Measurements from ENCODE around the gene PRKN. TPM values are rescaled to one million over a fixed set of nuclear protein-coding genes. Genes with fewer than 3 reads are reported as not detected.

Gene PRKN
- total and polyA plus RNA-seq, 9 of the 15 experiments (the other 6 are each of a cell fraction or from before 2014, with no cell fraction given) = 0.03 to 0.96 (median 0.15) TPM; not detected in 2

DNA sequence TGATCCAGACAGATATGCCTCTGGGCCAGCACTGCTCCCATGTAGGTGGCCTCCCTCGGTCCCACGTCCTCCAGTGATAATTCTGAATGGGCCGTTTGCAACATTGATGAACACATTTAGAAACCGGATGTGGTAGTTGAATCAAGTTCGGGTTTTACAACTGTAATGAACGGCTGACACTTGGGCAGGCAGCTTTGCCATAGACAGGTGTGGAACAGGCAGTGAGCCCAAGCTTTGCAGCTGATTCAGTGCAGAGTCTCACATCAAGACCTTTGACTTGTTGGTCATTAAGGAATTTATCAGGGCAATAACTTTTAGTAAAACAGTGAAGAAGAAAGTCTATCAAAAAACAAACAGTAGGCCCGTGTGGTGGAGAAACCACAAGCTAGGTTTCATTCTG, 987.1 kb downstream of the PRKN start (continued):
- TF ChIP-seq BRD9 (IDR thresholded peaks at IDR 0.05; ENCODE audit: low read depth, partially characterized antibody) (no peak), MTF1 (CRISPR knock-in tag; IDR thresholded peaks at IDR 0.05; ENCODE audit: borderline replicate concordance) (no peak), SLC30A9 (CRISPR knock-in tag; IDR thresholded peaks at IDR 0.05) (no peak)
- TF ChIP-seq, protein P1, sequence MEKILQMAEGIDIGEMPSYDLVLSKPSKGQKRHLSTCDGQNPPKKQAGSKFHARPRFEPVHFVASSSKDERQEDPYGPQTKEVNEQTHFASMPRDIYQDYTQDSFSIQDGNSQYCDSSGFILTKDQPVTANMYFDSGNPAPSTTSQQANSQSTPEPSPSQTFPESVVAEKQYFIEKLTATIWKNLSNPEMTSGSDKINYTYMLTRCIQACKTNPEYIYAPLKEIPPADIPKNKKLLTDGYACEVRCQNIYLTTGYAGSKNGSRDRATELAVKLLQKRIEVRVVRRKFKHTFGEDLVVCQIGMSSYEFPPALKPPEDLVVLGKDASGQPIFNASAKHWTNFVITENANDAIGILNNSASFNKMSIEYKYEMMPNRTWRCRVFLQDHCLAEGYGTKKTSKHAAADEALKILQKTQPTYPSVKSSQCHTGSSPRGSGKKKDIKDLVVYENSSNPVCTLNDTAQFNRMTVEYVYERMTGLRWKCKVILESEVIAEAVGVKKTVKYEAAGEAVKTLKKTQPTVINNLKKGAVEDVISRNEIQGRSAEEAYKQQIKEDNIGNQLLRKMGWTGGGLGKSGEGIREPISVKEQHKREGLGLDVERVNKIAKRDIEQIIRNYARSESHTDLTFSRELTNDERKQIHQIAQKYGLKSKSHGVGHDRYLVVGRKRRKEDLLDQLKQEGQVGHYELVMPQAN (IDR thresholded peaks at IDR 0.05; ENCODE audit: borderline replicate concordance) = no peak

DNA sequence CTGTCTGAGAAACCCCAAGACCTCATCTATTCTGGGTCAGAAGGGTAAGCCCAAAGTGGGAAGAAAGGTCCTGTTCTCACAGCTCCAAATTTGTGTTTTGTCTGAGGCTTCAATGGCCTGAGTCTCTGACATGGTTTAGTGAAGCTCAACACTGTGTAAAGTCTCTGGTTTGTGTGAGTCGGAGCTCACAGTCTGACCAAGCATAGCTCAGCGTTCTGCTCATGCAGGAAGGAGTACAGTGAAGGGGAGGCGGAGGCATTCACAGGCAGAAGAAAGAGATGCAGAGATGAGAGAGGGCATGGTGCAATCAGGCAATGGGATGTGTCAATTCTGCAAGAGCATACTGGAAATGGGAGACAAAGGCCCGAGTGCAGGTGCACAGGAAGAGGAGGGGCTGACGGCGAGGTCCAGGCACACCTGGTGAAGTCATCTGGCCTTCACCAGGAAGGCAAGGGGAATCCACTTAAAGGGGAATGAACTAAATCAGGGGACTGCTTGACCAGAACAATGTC, 990.7 kb downstream of the PRKN start:
- no peaks in the 10 kb centered on the region for H3K9me3 ChIP-seq (replicated peaks; ENCODE audit: control insufficient read depth, insufficient read depth, low read depth, low read length)
- H3K27ac ChIP-seq (ENCODE audit: extremely low read depth, low read depth, low read length) = no peak overlapping the region

More for the DNA sequence above, 990.7 kb downstream of the PRKN start:
- Histone ChIP-seq H3K36me3 (ENCODE audit: control insufficient read depth, insufficient read depth, low read length) (no peaks in the 10 kb centered on the region), H4K20me1 (replicated peaks; ENCODE audit: control insufficient read depth, insufficient read depth, low read length) (no peaks in the 10 kb centered on the region), H3K4me1 (replicated peaks in 1 of 2; ENCODE audit: control insufficient read depth in 2 of 2, insufficient read depth in 2 of 2, low read length in 2 of 2) (no peaks in the 10 kb centered on the region), H2AFZ (ENCODE audit: low read depth, low read length) (no peak overlapping the region), H3K79me2 (ENCODE audit: control insufficient read depth, insufficient read depth, low read length) (no peaks in the 10 kb centered on the region), H3K27me3 (ENCODE audit: control insufficient read depth in 2 of 2, insufficient read depth in 2 of 2, low read length in 2 of 2) (peaks cover 0 to 6% of the 10 kb centered on the region in 2 experiments; a peak in 2 of 5 replicates), H3K4me3 (no peak overlapping the region), H3K9ac (ENCODE audit: insufficient read depth in 1 of 2, low read depth in 2 of 2, low read length in 2 of 2) (no peak overlapping the region), H3K4me2 (ENCODE audit: insufficient read depth, low read length) (no peak overlapping the region), H3K9me1 (ENCODE audit: control insufficient read depth, insufficient read depth, low read length) (no peaks in the 10 kb centered on the region)
- no peak for DNase-seq (ENCODE audit: extremely low read depth in 1 of 4, low spot score in 3 of 4)
- TF ChIP-seq, protein P2, sequence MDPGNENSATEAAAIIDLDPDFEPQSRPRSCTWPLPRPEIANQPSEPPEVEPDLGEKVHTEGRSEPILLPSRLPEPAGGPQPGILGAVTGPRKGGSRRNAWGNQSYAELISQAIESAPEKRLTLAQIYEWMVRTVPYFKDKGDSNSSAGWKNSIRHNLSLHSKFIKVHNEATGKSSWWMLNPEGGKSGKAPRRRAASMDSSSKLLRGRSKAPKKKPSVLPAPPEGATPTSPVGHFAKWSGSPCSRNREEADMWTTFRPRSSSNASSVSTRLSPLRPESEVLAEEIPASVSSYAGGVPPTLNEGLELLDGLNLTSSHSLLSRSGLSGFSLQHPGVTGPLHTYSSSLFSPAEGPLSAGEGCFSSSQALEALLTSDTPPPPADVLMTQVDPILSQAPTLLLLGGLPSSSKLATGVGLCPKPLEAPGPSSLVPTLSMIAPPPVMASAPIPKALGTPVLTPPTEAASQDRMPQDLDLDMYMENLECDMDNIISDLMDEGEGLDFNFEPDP (CRISPR knock-in tag; IDR thresholded peaks at IDR 0.05) = no peak
- no peak for TF ChIP-seq BCL6 (CRISPR knock-in tag; IDR thresholded peaks at IDR 0.05)
- TF ChIP-seq, protein P3, sequence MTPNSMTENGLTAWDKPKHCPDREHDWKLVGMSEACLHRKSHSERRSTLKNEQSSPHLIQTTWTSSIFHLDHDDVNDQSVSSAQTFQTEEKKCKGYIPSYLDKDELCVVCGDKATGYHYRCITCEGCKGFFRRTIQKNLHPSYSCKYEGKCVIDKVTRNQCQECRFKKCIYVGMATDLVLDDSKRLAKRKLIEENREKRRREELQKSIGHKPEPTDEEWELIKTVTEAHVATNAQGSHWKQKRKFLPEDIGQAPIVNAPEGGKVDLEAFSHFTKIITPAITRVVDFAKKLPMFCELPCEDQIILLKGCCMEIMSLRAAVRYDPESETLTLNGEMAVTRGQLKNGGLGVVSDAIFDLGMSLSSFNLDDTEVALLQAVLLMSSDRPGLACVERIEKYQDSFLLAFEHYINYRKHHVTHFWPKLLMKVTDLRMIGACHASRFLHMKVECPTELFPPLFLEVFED (CRISPR knock-in tag; conservative IDR thresholded peaks at IDR 0.05) = no peak
- 1% methylated on average over 6 of the region's 6 CpGs for WGBS (ENCODE audit: insufficient coverage, low coverage, missing lambda C conversion rate)
- ChIA-PET CTCF (ENCODE audit: low intra/inter-chr PET ratio) (no interaction called here), POLR2A (no interaction called here)
- no peak for ATAC-seq
- in situ Hi-C loops (cut with MboI) (no loop called here), intact Hi-C loops (cut with micrococcal nuclease) (no loop called here)
- no peak for FAIRE-seq
- no TSS peak for BruUV-seq (replicated peaks)
